ENCODE data around the gene EFHD2. TPM values are rescaled to one million over a fixed set of nuclear protein-coding genes. Genes with fewer than 3 reads are reported as not detected.

Gene EFHD2
- total and polyA plus RNA-seq, 12 donors, result 47.4 to 119 (median 87.9) TPM

GRCh38 chr1:15380601-15381508, 28.8 kb upstream of the EFHD2 start:
- TF ChIP-seq CTCF (IDR thresholded peaks at IDR 0.05), result no peak
- no peak for TF ChIP-seq POLR2A (IDR thresholded peaks at IDR 0.05)

GRCh38 chr1:15381805-15382204, 27.9 kb upstream of the EFHD2 start:
- WGBS, 4 donors, result 88 to 94% (median 94%) methylated on average over 12 of the region's 12 CpGs
- Histone ChIP-seq H3K4me1 (replicated peaks in 1 of 2) (peaks cover 0 to 9% of the 10 kb centered on the region in 2 donors), H3K36me3 (replicated peaks in 1 of 2) (no peaks in the 10 kb centered on the region), H3K4me3 (no peak overlapping the region), H3K27ac (no peak overlapping the region), H3K27me3 (no peaks in the 10 kb centered on the region), H3K9me3 (replicated peaks in 1 of 3) (no peaks in the 10 kb centered on the region)
- no peak for DNase-seq
- intact Hi-C loops (cut with DNase I), result no loop called here
- TF ChIP-seq CTCF (IDR thresholded peaks at IDR 0.05) (no peak), POLR2A (IDR thresholded peaks at IDR 0.05) (no peak)

More at GRCh38 chr1:15380601-15381508, 28.8 kb upstream of the EFHD2 start:
- H3K27me3 ChIP-seq, result no peaks in the 10 kb centered on the region
- H3K27ac ChIP-seq, result no peak overlapping the region
- intact Hi-C loops (cut with DNase I), result no loop called here
- 88 to 95% (median 91%) methylated on average over 19 to 22 of the region's 22 CpGs for WGBS, 4 donors
- H3K36me3 ChIP-seq (replicated peaks in 1 of 2), result no peaks in the 10 kb centered on the region
- no peak for DNase-seq
- no peak overlapping the region for H3K4me3 ChIP-seq
- no peaks in the 10 kb centered on the region for H3K9me3 ChIP-seq (replicated peaks in 1 of 3)
- H3K4me1 ChIP-seq (replicated peaks in 1 of 2), result peaks cover 0 to 15% of the 10 kb centered on the region in 2 donors

GRCh38 chr1:15382601-15383518, 26.8 kb upstream of the EFHD2 start:
- 90 to 95% (median 93%) methylated on average over 22 to 26 of the region's 26 CpGs for WGBS, 4 donors
- TF ChIP-seq POLR2A (IDR thresholded peaks at IDR 0.05) (no peak), CTCF (IDR thresholded peaks at IDR 0.05) (no peak)
- no peak overlapping the region for H3K4me3 ChIP-seq
- no peak overlapping the region for H3K27ac ChIP-seq
- H3K27me3 ChIP-seq, result no peaks in the 10 kb centered on the region
- no peaks in the 10 kb centered on the region for H3K36me3 ChIP-seq (replicated peaks in 1 of 2)
- H3K9me3 ChIP-seq (replicated peaks in 1 of 3), result no peaks in the 10 kb centered on the region
- H3K4me1 ChIP-seq (replicated peaks in 1 of 2), result peaks cover 0 to 4% of the 10 kb centered on the region in 2 donors
- no peak for DNase-seq
- intact Hi-C loops (cut with DNase I), result no loop called here

GRCh38 chr1:15383810-15384209, 25.9 kb upstream of the EFHD2 start:
- Histone ChIP-seq H3K9me3 (replicated peaks in 1 of 3) (no peaks in the 10 kb centered on the region), H3K4me3 (no peak overlapping the region), H3K27me3 (no peaks in the 10 kb centered on the region), H3K27ac (no peak overlapping the region), H3K36me3 (replicated peaks in 1 of 2) (no peaks in the 10 kb centered on the region), H3K4me1 (replicated peaks in 1 of 2) (no peaks in the 10 kb centered on the region)
- DNase-seq, result no peak
- WGBS, 4 donors, result 94 to 96% (median 95%) methylated on average over 5 of the region's 5 CpGs
- TF ChIP-seq POLR2A (IDR thresholded peaks at IDR 0.05) (no peak), CTCF (IDR thresholded peaks at IDR 0.05) (no peak)
- intact Hi-C loops (cut with DNase I), result no loop called here
